ENCODE measurements around the gene SLX4IP. TPM values are rescaled to one million over a fixed set of nuclear protein-coding genes. Genes with fewer than 3 reads are reported as not detected.

Gene SLX4IP
- total and polyA plus RNA-seq, 2 of the 13 experiments (the other 11 are each of a cell fraction or from before 2014, with no cell fraction given) = 3.6 to 7.3 TPM

- TF ChIP-seq TFDP2 (CRISPR knock-in tag; IDR thresholded peaks at IDR 0.05) (peak; percentile 35; the same call in 1 of the 2 replicates), SOX6 (IDR thresholded peaks at IDR 0.05) (no peak), SOX6 (CRISPR knock-in tag; IDR thresholded peaks at IDR 0.05) (peak; percentile 92), LRRFIP1 (CRISPR knock-in tag; conservative IDR thresholded peaks at IDR 0.05) (no peak), ZNF605 (CRISPR knock-in tag; IDR thresholded peaks at IDR 0.05) (peak; percentile 88), HNF4G (IDR thresholded peaks at IDR 0.05; ENCODE audit: borderline replicate concordance, low read depth, low read length) (peak; percentile 99), HNF4G (CRISPR knock-in tag; IDR thresholded peaks at IDR 0.05; ENCODE audit: borderline replicate concordance, low read depth) (peak; percentile 89; the same call in 1 of the 2 replicates), ZBTB3 (CRISPR knock-in tag; IDR thresholded peaks at IDR 0.05; ENCODE audit: borderline replicate concordance, low read depth) (peak; percentile 92), DDIT3 (CRISPR knock-in tag; IDR thresholded peaks at IDR 0.05) (0 out of 2 replicates have a peak, but pooled peaks have one; percentile 69), ZNF775 (CRISPR knock-in tag; IDR thresholded peaks at IDR 0.05; ENCODE audit: borderline replicate concordance) (0 out of 2 replicates have a peak, but pooled peaks have one; percentile 17), ZFP36L2 (CRISPR knock-in tag; IDR thresholded peaks at IDR 0.05) (0 out of 2 replicates have a peak, but pooled peaks have one; percentile 14), ZNF557 (CRISPR knock-in tag; IDR thresholded peaks at IDR 0.05) (0 out of 2 replicates have a peak, but pooled peaks have one; percentile 73), ZNF850 (CRISPR knock-in tag; conservative IDR thresholded peaks at IDR 0.05) (no peak), ISX (CRISPR knock-in tag; conservative IDR thresholded peaks at IDR 0.05) (no peak), ZZZ3 (CRISPR knock-in tag; IDR thresholded peaks at IDR 0.05; ENCODE audit: borderline replicate concordance) (no peak), NCOR1 (IDR thresholded peaks at IDR 0.05; ENCODE audit: borderline replicate concordance, low read length) (peak; percentile 98), CSRNP1 (CRISPR knock-in tag; IDR thresholded peaks at IDR 0.05) (0 out of 2 replicates have a peak, but pooled peaks have one; percentile 67), ZNF18 (CRISPR knock-in tag; IDR thresholded peaks at IDR 0.05; ENCODE audit: insufficient replicate concordance) (no peak), ZNF17 (CRISPR knock-in tag; IDR thresholded peaks at IDR 0.05) (no peak), ZSCAN20 (CRISPR knock-in tag; IDR thresholded peaks at IDR 0.05; ENCODE audit: borderline replicate concordance) (no peak), ELF4 (CRISPR knock-in tag; IDR thresholded peaks at IDR 0.05; ENCODE audit: borderline replicate concordance) (no peak; the same call in 1 of the 2 replicates), ZNF782 (CRISPR knock-in tag; IDR thresholded peaks at IDR 0.05; ENCODE audit: borderline replicate concordance) (no peak)
Observed at GRCh38 chr20:10565191-10565921, 130.3 kb downstream of the SLX4IP start (continued).
